GM18909 (cell line): ENCODE data around the gene ASCC1.

ENCODE experiments used
- ATAC-seq: cut with Tn5 transposase; IDR thresholded peaks from one replicate; pipeline ENCODE4 v1.9.1; 2021; ENCODE audit warnings: mild to moderate bottlenecking; ENCODE audit not compliant: unreplicated experiment, poor library complexity

The ASCC1 gene

DNA sequence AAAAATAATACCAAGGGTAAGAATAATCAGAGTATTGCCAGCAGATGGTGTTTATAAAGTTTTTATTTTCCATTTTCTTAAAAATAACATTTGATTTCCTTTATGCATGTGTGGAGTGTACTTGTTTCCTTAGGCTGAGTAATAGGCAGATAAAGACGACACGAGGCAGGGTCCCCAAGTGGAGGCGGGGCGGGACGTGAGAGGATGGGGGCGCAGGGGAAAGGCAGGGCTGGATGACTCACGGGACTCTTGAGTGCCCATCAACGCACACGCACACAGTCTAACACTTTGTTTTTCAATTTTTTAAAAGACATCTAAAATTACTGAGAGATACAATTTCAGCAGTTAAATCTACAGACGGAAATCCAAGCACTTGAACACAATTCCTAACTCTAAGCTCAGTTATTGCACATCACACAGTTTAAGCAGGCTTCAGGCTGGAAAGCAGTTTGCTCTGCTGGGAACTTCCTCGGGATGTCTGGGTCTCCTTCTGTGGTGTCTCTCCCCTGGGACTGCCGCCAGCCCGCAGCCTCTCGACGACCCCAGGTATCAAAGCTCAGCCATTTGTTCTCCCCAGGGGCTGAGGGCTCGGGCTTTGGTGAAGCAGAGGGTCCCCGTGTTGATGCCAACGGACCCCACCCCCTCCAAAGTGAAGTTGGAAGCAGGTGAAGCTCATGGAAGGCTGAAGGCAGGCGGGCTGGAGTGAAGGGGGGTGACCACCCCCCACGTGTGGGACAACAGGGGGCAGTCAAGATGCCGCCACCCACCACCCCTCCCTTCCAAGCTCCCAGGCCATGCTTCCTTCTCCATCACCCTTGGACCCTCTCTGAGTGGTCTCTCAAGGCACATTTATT, 156.9 kb downstream of the ASCC1 start:
- no peak for ATAC-seq

DNA sequence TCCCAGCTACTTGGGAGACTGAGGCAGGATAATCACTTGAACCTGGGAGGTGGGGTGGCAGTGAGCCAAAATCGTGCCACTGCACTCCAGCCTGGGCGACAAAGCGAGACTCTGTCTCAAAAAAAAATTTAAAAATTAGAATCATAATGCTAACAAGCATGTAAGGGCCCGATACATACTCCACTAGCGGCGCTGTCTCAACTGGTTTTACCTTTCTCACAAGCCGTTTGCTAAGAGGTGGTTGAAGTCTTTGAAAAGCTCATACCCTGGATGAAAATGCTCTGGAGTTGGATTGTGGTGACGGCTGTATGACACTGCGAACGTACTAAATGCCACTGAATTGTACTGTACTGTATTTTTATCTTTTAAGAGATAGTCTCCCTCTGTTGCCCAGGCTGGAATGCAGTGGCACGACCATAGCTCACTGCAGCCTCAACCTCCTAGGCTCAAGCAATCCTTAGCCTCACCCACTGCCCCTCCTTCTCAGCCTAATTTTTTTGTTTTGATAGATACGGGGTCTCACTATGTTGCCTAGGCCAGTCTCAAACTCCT, 157.7 kb downstream of the ASCC1 start:
- no peak for ATAC-seq

DNA sequence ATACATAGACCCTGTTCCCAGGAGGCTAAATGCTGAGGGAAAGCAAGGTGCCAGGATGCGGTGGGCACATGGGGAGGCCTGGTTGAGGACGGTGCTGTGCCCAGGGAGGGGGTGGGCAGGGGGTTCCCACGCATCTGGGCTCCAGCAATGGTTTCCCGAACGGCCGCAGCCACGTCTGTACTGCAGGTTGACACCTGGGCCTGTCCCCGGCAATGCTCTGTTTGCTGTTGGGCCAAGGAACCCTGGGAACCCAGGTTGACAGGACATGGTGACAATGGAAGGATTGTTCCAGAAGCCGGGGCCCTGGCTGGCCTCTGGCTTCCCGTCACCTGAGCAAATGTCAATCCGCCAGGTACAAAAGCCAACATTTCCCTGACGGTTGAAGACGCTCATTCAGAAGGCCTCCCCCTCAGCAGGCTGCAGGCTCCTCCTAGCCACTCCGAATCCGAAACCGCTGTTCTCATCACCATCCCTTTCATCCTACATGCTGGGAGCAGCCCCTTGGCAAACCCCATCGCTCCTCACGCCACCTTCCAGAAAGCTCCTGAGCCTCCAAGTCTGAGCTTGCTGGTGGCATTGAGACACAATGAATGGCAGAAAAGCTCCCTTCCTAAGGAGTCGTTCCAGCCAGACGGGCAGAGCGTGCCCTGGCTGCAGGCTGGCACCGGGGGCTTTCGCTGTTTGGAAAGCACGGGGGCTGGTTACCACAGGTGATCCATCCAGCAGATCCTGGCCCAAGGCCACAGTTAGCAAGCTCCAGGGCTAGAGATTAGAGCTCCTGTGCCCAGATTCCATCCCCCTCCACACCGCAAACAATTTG, 158.9 kb downstream of the ASCC1 start:
- no peak for ATAC-seq

DNA sequence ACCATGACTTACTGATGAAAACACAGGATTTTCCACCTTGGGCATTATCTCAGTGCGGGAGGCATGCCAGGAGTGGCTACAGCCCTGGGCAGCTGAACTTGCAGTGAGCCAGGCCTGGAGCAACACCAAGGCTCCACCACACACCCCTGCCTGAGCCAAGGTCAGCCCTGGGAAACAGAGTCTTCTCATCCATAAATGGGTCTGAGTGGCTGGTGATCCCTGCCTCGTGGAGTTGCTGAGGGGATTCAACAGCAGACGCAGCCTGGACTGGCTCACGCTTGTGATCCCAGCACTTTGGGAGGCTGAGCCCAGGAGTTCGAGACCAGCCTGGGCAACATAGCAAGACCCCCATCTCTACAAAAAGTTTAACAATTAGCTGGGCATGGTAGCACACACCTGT, 160.0 kb downstream of the ASCC1 start:
- no peak for ATAC-seq

DNA sequence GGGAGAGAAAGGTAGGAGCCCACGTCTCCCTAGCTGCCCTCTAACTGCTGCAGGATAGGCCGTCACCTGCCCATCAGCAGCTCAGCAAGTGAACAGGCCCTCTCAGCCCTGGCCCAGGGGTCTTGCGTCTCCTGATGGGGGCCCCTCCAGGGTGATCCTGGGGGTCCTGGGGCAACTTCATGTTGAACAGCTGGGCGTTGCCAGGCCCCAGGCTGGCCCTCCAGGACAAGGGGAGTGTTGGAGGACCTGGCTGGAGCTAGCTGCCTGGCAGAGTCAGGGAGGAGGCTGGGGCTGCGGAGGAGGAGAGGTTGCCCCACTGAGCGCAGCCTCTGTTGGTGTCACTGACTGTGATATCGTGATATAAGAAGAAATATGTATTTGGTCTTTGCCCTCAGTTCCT, 162.4 kb downstream of the ASCC1 start:
- ATAC-seq = no peak

DNA sequence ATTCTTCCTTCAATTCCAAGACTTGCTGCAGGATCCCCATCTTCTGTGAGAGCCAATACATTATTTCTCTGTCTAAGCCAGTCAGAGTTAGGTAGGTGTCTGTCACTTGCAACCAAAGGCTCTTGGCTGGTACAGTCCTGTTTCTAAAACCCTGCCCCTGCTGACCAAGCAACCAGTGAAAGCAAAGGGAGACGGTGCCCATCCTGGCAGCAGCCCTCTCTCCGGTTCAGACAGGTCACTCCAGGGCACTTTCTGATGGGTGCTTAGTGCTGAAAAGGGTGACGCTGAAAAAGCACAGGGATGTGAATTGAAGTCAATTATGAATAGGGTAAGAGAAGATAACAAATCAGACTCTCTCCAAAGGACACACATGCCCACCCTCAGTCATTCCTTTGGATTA, 165.2 kb downstream of the ASCC1 start:
- ATAC-seq = no peak

DNA sequence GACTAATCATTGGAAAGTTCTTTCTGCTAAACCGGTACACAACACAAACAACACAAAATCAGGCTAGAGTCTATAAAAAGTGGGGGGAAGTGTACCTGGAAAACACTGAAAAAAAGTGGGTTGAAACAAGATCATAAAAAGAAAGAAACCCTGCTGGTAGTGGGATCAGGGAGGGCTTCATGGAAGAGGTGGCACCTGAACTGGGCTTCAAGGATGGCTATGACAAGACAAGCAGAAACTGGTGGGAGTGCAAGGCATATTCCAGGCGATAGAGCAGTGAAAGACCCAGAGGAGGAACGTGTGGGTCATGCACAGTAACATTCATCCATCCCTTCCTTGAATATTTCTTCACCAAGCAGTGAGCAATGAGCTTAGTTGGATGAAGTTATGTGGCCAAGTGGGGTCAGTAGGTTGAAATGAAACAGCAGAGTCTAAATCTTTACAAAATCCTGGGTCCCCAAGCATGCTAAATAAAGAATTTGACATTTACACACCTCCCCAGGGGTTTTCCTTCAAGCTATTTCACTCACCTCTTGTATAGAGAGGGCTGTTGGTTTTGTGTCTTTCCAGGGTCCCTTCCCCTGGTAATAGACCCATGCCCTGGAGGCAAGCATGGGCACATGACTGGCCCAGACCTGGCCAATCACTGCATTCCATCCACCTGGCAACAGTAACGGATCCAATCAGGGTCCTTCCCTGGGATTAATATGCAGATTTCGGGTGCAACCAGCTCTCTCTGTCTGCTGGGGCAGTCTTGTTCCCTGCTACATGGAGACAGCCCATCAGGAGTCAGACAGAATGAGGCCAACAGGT, 165.9 kb downstream of the ASCC1 start:
- no peak for ATAC-seq

DNA sequence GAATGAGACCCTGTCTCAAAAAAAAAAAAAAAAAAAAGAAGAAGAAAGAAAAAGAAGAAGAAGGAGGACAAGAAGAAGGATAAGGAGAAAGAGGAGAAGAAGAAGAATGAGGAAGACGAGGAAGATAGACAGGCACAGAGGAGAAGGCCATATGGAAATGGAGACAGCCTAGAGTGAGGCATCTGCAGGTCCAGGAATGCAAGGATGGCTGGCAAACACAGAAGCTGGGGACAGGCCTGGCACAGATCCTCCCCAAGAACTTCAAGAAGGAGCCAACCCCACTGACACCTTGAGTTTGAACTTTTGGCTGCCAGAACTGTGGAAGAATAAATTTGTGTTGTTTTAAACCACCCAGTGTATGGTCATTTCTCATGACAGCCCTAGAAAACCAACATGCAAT, 166.6 kb downstream of the ASCC1 start:
- no peak for ATAC-seq

DNA sequence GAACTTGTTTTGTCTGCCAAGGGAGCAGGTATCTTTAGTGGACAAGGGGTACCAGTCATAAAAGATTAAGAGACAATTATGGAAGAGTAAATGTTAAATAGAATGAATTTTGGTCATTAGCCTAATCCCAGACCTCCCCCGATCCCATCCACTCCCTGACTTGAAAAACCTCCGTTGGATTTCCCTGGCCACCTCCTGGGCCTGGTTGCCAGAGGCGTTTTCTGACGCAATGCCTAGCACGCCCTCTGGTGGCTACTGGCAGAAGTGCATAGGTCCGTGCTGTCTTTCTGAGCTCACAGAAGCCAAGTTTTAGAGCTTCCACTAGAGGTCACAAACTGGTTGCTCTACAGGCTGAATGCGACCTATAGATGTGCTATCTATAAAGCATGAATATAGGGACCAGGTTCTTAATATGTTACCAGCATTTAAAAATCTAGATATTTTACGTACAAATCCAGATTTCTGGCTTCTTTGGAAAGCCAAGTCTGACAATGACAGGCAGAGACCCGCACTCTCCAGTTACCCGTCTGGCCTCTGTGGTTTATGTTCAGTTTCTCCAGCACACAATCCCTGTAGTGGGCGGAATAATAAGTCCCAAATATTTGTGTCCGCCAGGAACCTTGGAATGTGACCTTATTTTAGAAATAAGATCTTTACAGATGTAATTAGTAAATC, 167.5 kb downstream of the ASCC1 start:
- ATAC-seq = peak; percentile 50
